Adrenal gland (tissue), 5 donors: ENCODE data around the gene PPP1R11.

Experiments
- POLR2A ChIP-seq, 2 donors: fragments of 450-650 bp; IDR thresholded peaks; one replicate each; pipeline ENCODE4 v1.6.1; 2017; ENCODE audit warnings: antibody characterized with exemption in 2 of 2, mild to moderate bottlenecking in 2 of 2, moderate library complexity in 1 of 2
- TF ChIP-seq, protein P1 (sequence below), 6 experiments: fragments of 450-650 bp in 4 of 6; fragments of 200-600 bp in 2 of 6; sonication (generic) in 1 of 6; IDR thresholded peaks; 1 replicate in 5 of 6; 2 replicates in 1 of 6; pipeline versions ENCODE4 v1.5.1 to v1.8.0; 2016 to 2021; ENCODE audit warnings: antibody characterized with exemption in 6 of 6, mild to moderate bottlenecking in 2 of 6, moderate library complexity in 1 of 6
- donor health status: DM: no; HTN: no; CAD: no.

DNA sequence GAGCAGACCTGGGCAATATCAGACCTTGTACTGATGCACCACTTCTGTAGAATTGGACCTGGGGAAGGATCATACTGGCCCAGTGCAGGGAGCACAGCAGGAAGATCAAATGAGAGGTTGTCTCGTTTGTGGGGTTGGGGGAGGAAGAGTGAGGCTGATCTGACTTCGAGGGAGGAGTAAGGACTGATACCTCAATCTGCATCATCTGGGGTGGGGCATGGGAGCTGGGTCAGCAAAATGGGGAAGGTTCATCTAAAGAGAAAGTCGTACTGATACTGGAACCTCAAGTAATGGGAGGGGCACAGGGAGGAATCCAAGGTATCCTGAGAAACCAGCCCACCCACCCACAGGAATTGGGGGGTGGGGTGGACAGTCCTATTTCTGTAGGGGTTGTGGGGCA lies 4.9 kb downstream of the PPP1R11 start:
- TF ChIP-seq, protein P1, sequence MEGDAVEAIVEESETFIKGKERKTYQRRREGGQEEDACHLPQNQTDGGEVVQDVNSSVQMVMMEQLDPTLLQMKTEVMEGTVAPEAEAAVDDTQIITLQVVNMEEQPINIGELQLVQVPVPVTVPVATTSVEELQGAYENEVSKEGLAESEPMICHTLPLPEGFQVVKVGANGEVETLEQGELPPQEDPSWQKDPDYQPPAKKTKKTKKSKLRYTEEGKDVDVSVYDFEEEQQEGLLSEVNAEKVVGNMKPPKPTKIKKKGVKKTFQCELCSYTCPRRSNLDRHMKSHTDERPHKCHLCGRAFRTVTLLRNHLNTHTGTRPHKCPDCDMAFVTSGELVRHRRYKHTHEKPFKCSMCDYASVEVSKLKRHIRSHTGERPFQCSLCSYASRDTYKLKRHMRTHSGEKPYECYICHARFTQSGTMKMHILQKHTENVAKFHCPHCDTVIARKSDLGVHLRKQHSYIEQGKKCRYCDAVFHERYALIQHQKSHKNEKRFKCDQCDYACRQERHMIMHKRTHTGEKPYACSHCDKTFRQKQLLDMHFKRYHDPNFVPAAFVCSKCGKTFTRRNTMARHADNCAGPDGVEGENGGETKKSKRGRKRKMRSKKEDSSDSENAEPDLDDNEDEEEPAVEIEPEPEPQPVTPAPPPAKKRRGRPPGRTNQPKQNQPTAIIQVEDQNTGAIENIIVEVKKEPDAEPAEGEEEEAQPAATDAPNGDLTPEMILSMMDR (IDR thresholded peaks at IDR 0.05) = no peak
- no peak for TF ChIP-seq POLR2A (IDR thresholded peaks at IDR 0.05)
